HuH-7.5 (cell line): ENCODE data around the gene CCNK.

ENCODE experiments used
- DNase-seq: peaks from one replicate; pipeline ENCODE4 v3.0.0; 2011; ENCODE audit warnings: low spot score

CCNK gene

GRCh38 chr14:99480917-99481744, at the start of gene CCNK:
CCNK (plus strand) TSS chr14:99481409; CDS start chr14:99492678, 11,269 bp downstream.
- DNase-seq, result peak; percentile 94

GRCh38 chr14:99431986-99432385, 49.2 kb upstream of the CCNK start:
- DNase-seq, result no peak

DNA sequence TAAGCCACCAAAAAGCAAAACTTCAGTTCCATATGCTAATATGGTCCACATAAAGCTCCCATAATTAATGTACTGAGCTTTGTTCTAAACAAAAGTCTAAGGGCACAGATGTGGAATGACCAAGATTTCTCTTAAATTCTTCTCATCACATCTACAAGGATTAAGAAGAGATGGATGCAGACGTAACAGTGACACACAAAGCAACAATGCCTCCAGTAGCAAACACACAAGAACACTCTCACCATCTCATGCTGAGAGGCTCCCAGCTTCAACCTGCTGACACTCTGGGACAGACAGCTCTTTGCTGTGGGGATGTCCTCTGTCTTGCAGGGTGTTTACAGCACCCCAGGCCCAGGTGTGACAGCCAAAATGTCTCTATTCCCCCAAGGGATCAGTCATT, 48.7 kb upstream of the CCNK start:
- no peak for DNase-seq

GRCh38 chr14:99435327-99435726, 45.9 kb upstream of the CCNK start:
- no peak for DNase-seq

GRCh38 chr14:99436247-99437180, 44.7 kb upstream of the CCNK start:
- DNase-seq, result no peak

DNA sequence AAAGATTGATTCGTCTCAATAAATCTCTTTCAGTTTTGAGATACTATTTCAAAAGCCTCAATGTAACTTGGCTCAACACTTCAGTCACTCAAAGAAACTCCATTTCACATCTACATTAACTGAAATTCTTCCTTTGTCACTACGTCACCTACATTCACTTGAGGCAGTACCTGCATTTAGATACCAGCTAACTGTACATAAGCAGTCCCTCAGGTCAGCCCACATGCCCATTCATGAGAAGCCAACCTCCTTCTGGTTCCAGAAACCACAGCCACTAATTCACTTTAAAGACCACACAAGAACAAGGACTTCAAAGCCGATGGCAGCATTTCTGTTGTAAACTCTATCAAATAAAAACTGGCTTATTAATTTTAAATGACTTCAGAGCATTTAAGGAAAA, 43.5 kb upstream of the CCNK start:
- DNase-seq, result no peak

- DNase-seq, result no peak
Measured at GRCh38 chr14:99440278-99440677, 40.9 kb upstream of the CCNK start.

DNA sequence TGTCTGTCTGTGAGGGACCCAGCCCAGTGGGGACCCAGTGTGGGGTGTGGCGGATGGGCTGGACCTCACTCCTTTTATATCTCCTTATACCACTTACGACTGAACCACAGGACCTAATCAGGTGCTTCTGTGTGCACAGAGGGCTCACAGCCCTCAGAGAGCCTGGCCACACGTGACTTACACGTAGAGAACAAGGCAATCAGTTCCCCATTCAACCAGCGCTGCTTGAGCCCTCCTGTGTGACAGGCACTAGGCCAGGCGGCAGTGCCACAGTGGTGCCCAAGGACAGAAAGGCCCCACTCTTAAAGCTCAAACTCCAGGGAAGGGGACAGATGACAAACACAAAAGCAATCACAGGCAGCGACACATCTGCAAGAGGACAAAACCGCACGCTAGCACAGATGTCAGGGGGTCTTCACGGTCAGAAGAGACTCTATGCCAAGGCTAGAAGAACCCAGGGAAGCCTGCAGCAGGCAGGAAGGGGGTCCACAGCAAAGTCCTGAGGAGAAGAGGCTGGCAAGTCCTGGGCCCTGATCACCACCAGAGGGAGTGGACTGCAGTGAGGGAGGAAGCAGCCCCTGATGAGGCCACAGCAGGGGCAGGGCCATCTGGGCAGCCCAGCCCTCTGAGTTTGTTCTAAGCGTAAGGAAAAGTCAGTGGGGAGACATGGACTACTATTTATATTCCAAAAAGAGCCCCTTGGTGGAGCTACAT, 39.9 kb upstream of the CCNK start:
- no peak for DNase-seq

DNA sequence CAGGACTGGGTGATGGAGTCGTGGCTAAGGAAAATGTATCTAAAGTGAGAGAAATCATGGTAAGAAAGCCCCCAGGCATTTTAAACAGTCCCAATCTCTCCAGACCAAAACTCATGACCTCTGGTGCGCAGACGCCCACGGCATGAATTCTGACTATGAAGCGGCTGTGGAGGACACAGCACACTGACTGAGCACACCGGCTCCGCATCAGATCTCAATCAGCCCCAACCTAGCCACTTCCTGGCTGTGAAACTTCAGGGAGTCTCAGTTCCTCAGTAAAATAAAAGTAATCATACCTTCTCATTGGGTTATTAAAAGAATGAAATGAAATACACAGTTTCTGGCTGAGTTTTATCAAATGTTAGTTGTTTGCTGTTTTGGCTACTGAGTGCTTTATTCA, 39.3 kb upstream of the CCNK start:
- DNase-seq, result no peak

DNA sequence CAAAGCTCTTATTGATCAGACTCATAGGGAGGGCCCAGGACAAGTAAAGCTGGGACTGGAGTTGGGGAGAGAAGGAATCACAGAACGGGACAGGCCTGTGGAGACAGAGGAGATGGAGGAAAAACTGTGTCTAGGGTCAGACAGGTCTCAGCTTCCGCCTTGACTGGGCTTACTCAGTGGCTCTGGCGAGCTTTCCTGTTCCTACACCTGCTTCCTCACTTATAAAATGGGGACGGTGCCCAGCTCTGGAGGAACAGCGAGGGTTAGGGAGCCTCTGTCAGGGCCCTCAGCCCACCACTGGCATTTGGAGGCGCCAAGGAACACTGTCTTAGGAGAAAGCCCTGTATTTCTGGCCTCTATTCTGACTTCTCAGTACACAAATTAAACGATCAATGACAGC, 35.3 kb upstream of the CCNK start:
- no peak for DNase-seq

GRCh38 chr14:99447739-99448138, 33.5 kb upstream of the CCNK start:
- DNase-seq, result no peak

DNA sequence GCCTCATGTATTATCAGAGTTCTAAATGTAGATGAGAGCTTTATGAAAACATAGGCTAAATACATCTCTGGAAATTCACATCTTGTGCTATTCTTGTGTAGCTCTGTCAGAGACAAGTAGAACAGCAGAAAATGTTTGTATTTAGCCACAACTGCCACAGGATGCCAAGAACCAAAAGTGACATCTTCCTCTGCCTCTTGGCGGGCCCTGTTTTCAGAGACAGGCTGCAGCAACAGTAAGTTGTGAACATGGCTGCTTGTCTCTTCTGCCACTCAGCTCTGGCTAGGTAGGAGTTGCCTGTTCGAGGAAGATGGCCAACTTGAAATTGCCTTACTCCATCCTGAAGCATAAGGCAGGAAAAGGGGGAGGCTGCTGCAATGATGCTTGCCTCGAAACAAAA, 30.9 kb upstream of the CCNK start:
- no peak for DNase-seq

DNA sequence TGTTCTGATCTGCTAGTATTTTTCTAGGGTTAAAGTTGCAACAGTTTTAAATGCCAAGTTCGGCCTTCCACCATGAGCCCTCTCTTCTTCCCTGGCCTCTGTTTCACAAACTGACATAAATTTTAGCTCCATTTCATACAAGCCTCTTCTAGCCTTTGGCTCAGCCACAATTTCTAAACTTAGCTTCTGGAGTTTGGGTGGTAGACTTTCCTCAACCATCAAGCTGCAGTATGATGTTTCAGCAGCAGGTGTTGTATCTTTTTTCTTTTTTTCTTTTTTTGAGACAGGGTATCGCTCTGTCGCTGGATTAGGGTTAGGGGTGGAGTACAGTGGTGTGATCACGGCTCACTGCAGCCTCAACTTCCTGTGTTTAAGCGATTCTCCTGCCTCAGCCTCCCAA, 30.0 kb upstream of the CCNK start:
- no peak for DNase-seq

DNA sequence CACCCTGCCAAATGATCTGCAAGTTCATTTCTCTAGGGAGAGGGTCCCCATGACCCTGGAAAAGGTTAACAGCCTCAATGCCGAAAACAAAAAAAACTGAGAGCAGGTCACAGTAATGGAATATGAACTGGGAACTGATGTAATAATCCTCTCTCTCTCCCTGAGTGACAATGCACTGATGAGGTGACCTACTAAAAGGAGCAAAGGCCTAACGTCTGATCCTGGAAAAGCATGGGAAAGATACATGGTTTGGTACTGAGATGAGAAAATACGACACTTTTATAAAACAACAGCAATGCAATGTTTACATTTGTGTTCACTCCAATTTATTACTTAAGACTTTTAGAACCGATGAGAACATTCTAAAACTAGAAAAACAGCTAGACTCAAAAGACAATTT, 28.2 kb upstream of the CCNK start:
- DNase-seq, result no peak

DNA sequence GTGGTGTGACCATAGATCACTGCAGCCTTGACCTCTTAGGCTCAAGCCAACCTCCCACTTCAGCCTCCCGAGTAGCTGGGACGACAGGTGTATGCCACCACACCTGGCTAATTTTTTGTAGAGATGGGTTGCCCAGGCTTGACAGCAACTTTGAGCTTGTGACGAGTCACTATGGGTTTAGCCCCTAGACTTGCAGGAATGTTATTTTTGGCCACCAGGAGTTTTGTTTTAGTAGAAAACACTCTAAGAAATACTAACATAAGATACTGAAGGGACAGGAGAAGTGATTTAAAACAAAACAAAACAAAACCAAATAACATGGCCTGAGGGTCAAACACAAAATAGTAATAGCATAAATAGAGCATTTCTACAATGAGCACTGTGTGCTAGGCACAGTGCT, 27.0 kb upstream of the CCNK start:
- no peak for DNase-seq

DNA sequence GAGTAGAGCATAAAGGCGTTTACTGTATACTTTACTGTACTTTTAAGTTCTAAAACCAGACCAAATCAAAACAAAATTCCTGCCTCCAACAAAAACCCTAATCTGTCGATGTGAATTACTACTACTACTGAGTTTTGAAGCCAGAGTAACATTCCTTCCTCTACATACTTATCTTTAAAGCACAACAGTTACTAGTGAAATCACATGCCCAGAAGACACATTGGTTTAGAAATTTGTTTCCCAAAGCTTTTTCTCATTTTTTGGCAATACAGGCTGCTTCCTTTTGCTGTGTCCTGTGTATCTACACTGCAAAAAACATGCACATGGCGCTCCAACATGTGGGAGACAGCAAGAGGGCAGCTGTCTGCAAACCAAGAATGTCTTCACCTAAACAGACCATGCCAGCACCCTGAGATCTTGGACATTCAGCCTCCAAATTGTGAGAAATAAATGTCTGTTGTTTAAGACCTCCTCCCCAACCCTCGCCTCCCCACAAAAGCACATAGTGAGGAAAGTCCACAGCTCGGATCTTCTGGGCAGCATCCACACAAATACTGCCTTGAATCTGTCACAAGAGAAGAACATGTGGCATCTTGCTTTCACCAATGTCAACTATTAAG, 21.6 kb upstream of the CCNK start:
- no peak for DNase-seq

DNA sequence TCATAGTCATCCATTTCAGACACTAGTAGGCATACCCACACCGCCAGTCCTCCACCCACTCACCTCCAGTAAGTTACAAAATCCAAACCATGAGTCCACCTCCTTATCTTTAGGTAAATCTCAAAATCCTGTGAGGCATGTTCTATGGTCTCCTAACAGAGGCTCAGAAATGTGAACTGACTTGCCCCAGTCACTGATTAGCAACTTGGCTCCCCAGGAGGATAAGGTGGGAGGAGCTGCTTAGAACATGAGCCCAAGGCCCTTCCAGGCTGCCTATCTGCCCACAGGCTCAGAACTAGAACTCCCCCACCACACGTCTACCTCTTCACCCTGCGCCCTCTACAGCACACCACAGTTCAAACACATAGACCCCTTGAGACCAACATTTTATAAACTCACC, 20.4 kb upstream of the CCNK start:
- no peak for DNase-seq

DNA sequence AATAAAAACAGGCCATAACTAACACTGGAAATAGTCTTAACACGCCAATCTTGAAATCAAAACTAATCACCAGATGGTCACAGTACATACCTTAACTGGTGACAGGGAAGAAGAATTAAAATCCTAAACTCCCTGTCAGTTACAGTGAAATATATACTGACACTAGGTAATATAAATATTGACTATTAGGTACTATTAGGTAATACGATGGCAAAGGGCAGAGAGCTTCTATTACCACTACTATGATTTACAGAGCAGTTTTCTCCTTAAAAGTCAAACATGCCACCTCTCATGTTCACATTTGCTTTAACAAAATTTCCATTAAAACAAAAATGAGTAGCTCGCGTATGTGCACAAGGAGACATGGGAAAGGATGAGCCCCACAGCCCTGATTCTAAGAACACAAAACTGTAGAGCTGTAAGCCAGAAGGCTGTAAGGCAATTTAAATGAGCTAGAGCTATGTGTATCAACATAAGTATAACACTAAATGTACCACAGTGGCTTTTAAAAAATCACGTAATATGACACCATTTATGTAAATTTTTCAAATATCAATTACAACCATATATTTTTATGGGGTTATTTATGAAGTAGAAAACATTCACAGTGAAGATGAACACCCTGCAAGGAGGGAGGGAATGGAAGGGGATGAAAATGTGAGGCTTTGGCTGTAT, 19.7 kb upstream of the CCNK start:
- no peak for DNase-seq

GRCh38 chr14:99462210-99462609, 19.0 kb upstream of the CCNK start:
- no peak for DNase-seq

DNA sequence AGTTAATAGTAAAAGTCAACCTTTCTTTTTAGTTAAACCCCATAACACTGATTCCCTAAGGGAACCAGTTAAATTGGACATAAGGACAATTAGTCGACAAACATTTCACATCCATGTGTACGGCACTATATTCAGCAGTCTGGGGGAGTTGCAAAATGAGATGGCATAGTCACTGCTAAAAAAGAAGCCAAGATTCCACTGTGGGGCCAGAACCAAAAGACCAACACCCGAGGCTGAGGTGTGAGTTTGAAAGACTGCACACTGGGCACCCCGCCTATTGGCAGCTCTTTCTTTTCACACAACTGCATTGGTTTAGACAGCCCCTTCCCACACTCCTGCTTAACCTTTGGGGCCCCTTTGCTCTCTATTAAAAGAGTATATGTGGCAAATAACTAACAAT, 17.2 kb upstream of the CCNK start:
- DNase-seq, result no peak

DNA sequence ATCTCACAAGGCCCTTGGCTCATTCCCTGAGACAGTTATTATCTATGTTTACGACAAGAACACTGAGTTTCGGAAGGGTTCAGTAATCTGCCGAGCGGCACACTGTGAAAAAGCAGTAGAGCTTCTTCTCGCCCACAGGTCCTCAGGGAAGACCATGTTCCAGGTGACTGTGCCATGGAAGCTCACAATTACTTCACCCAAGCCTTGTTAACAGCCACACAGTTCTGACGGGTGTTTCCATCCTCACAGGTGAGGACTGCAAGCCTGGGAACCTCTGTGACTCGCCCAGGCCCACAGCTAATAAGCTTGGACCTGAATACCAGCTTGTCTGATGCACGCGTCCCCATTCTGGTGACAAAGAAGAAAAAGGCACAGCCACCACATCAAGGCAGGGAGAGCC, 15.9 kb upstream of the CCNK start:
- no peak for DNase-seq

GRCh38 chr14:99466758-99467157, 14.5 kb upstream of the CCNK start:
- DNase-seq, result no peak
